ENCODE data around the gene PCDHGA1.
"Not testable (repeated sequence)": the region's sequence is repeated elsewhere in the genome, so short reads cannot be mapped to it uniquely, and the experiment has no call there.

Gene PCDHGA1

DNA sequence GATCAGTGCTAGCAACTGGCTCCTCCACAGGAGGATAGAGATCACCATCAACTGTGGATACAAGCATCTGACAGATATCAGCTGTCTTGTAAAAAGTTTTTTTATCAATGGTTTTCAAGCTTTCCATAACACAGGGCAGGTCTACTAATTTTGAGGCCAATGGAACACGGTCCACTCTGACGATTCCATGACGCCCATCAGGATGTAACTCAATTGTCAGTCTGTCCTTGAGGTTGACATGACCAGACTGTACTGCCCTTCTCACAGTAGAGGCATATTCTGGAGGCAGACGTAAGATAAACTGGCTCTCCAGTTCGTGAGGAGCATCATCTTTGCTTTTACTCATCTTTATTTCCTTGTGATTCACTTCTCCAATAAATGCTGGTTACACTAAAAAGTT, 10.6 kb upstream of the PCDHGA1 start:
- DNase-seq (ENCODE audit: low read depth) = no peak
- TF ChIP-seq, protein P1, sequence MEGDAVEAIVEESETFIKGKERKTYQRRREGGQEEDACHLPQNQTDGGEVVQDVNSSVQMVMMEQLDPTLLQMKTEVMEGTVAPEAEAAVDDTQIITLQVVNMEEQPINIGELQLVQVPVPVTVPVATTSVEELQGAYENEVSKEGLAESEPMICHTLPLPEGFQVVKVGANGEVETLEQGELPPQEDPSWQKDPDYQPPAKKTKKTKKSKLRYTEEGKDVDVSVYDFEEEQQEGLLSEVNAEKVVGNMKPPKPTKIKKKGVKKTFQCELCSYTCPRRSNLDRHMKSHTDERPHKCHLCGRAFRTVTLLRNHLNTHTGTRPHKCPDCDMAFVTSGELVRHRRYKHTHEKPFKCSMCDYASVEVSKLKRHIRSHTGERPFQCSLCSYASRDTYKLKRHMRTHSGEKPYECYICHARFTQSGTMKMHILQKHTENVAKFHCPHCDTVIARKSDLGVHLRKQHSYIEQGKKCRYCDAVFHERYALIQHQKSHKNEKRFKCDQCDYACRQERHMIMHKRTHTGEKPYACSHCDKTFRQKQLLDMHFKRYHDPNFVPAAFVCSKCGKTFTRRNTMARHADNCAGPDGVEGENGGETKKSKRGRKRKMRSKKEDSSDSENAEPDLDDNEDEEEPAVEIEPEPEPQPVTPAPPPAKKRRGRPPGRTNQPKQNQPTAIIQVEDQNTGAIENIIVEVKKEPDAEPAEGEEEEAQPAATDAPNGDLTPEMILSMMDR (conservative IDR thresholded peaks at IDR 0.05; ENCODE audit: control insufficient read depth, insufficient read depth, low read depth, low read length) = no peak
- peak overlapping the region; percentile 89 for H3K4me3 ChIP-seq (ENCODE audit: control insufficient read depth, low read depth, low read length)

DNA sequence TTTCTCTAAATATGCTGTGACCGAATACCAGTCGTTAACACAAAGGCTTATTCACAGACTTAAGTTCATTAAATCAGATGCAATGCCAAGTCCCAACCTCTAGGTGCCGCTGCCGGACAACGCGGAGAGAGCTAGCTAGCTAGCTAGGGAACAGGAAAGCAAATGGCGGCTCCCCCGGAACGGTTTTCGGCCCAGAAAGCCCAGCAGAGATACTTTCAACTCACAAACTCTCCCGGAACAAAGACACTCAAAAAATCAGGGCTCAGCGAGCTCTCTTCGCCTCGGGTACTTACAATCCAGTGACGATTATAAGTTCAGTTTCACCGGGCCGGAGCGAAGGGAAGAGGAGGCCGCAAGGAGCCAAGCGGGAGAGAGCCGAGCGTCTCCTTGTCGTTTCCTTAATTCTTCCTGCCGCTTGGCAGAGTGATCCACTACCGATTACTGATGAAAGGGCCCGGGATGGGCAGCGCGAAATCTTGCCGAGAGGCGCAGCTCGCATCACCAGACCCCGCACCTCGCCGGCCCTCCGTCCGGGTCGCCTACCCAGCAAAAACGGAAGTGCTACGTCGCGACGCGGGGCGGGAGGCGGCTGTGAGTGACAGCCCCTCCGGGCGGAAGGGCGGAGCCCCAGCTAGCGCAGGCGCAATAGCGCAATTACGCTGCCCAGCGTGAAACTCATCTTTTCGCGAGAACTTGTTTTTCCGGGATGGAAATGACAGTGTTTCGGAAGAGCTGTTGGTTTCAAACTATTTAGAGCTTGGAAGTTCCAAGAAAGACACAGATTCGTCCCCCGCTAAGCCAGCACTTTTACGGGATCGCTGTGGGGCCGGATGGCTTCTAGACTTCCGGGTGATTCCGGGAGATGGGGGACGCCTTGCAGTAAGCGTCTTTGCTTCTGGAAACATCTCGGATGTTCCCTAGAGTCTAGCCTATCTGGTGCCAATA, 9.8 kb upstream of the PCDHGA1 start, which contains the start of gene TAF7:
TSS of gene TAF7 (minus strand) at position 560 of the 945 bp plus-strand sequence. CDS start 740 bp downstream, outside the sequence.
- TF ChIP-seq, protein P1 (conservative IDR thresholded peaks at IDR 0.05; ENCODE audit: control insufficient read depth, insufficient read depth, low read depth, low read length) = peak; percentile 88
- peak within 1 kb of the TSS; percentile 89 for H3K4me3 ChIP-seq (ENCODE audit: control insufficient read depth, low read depth, low read length)
- peak; percentile 94 for DNase-seq (ENCODE audit: low read depth)

DNA sequence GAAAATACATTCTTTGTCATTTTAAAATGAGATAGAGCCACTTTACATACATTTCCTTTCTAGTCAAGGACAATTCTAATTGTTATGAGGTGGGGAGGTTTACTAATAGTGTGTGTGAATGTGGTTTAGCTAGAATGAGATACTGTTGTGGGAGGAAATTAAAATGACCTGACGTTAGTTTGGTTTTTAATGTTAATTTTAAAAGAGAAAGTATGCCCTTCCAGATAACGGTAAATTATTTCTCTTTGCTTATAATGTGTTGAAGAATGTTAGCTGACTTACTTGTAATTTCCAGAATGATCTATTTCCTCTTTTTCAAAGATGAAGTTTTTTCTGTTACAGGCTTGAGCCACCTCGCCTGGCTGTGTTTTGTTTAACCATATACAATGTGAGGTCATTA, 8.1 kb upstream of the PCDHGA1 start:
- no peak for DNase-seq (ENCODE audit: low read depth)
- TF ChIP-seq, protein P1 (conservative IDR thresholded peaks at IDR 0.05; ENCODE audit: control insufficient read depth, insufficient read depth, low read depth, low read length) = no peak
- no peak overlapping the region for H3K4me3 ChIP-seq (ENCODE audit: control insufficient read depth, low read depth, low read length)

DNA sequence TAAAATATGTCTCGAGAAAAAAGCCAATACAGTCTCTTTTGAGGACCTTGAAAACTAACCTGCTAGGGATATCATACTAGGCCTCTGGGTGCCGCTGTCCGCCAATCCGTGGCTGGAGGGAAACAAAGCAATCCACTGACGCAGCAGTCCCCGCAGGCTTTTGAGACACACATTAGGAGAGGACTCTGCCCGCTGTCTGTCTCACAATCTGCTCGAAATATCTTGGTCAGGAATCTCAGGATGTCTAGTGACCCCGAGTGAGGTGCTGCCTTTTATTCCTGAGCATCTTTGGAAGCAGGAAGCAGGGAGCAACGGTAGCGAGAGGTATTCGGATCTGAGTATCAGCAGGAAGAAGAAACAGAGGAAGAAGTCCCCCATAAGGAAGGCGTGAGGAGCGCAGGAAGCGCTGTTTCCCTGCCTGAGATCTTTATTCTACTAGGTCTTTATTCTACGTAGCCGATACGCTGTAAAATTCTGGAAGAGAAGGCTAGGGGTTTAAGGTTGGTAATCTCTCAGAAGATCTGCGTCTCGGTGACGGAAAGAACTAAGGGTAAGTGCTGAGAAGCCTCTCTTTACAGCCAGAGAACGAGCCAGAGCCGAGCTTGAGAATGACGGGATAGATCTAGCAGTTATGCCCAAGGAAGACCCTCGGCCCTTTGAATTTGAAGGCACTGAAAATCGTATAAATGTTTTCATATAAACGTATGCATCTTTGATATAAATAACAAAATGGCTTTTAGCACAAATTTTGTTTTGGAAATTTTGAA, 4.0 kb upstream of the PCDHGA1 start:
- TF ChIP-seq, protein P1 (conservative IDR thresholded peaks at IDR 0.05; ENCODE audit: control insufficient read depth, insufficient read depth, low read depth, low read length) = peak; percentile 78
- DNase-seq (ENCODE audit: low read depth) = peak; percentile 71
- H3K4me3 ChIP-seq (ENCODE audit: control insufficient read depth, low read depth, low read length) = peak overlapping the region; percentile 47

DNA sequence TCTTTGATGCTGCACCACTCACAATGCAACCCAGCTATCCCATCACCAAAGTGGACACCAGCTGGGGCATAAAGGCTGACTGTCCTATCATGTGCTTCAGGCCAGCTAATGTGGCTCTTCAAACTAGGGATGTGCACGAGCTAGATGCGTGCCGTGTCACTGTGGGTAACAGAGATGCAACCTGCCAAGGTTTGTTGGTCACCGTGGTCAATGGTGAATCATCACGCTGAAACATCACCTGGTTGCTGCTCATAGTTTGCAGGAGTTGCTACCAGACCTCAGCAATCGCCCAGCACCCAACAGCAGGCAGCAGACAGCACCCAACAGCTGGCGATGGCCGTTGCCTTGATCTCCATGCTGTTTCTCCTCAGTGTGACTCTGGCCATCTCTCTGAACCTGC, 2.1 kb upstream of the PCDHGA1 start:
- DNase-seq (ENCODE audit: low read depth) = no peak
- H3K4me3 ChIP-seq (ENCODE audit: control insufficient read depth, low read depth, low read length) = no peak overlapping the region
- TF ChIP-seq, protein P1 (conservative IDR thresholded peaks at IDR 0.05; ENCODE audit: control insufficient read depth, insufficient read depth, low read depth, low read length) = no peak

DNA sequence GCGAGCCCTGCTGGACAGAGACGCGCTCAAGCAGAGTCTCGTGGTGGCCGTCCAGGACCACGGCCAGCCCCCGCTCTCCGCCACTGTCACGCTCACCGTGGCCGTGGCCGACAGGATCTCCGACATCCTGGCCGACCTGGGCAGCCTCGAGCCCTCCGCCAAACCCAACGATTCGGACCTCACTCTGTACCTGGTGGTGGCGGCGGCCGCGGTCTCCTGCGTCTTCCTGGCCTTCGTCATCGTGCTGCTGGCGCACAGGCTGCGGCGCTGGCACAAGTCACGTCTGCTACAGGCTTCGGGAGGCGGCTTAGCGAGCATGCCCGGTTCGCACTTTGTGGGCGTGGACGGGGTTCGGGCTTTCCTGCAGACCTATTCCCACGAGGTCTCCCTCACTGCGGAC, 2.3 kb downstream of the PCDHGA1 start:
- not testable (repeated sequence) for H3K4me3 ChIP-seq (ENCODE audit: control insufficient read depth, low read depth, low read length)

More for the DNA sequence above, 2.3 kb downstream of the PCDHGA1 start:
- not testable (repeated sequence) for DNase-seq (ENCODE audit: low read depth)

Data from fibroblast of mammary gland (primary cell).